HFFc6 (cell line): ENCODE results near the gene FSTL5. TPM values are rescaled to one million over a fixed set of nuclear protein-coding genes. Genes with fewer than 3 reads are reported as not detected.
"Not testable (repeated sequence)": the region's sequence is repeated elsewhere in the genome, so short reads cannot be mapped to it uniquely, and the experiment has no call there.

ENCODE experiments used
- DNase-seq: peaks from one replicate; pipeline ENCODE4 v3.0.0-alpha.2; 2018
- H3K27ac Mint-ChIP-seq: 2 replicates; pipeline ENCODE4 v1.8.0; 2020; ENCODE audit warnings: mild to moderate bottlenecking, mixed read lengths
- H3K27me3 Mint-ChIP-seq: 2 replicates; pipeline ENCODE4 v1.8.0; 2021; ENCODE audit warnings: mild to moderate bottlenecking, moderate library complexity, mixed read lengths; ENCODE audit not compliant: insufficient read depth
- H3K36me3 Mint-ChIP-seq: 2 replicates; pipeline ENCODE4 v1.8.0; 2021; ENCODE audit warnings: low read depth, mixed read lengths
- H3K4me1 Mint-ChIP-seq: 2 replicates; pipeline ENCODE4 v1.8.0; 2020; ENCODE audit warnings: low read depth, mixed read lengths
- H3K4me3 Mint-ChIP-seq: 2 replicates; pipeline ENCODE4 v1.8.0; 2020; ENCODE audit warnings: mild to moderate bottlenecking, moderate library complexity, mixed read lengths
- H3K9me3 Mint-ChIP-seq: 2 replicates; pipeline ENCODE4 v1.8.0; 2020; ENCODE audit warnings: mild to moderate bottlenecking, mixed read lengths
- total RNA-seq, 6 experiments: library from RNA; stranded (reverse); fragmentation: NEBNext Ultra II Directional; extraction: Animal tissue kit (Norgen Biotek cat#: 25700); gene quantifications; 2 replicates in 1 of 6; 3 replicates in 5 of 6; pipeline ENCODE4 v1.2.3, GENCODE V29; 2021
- TF ChIP-seq, protein P1 (sequence below): fragments of 200-600 bp; sonication (generic); IDR thresholded peaks from 2 replicates; pipeline ENCODE4 v1.5.0; 2021; ENCODE audit warnings: antibody characterized with exemption, mild to moderate bottlenecking

FSTL5 gene
- total RNA-seq, 6 experiments from 2014 or later = not detected

GRCh38 chr4:161791796-161792556 is 371.8 kb downstream of the FSTL5 start:
- H3K4me1 Mint-ChIP-seq = no peaks in the 10 kb centered on the region
- no peak overlapping the region for H3K27ac Mint-ChIP-seq
- H3K4me3 Mint-ChIP-seq = no peak overlapping the region
- DNase-seq = no peak
- TF ChIP-seq, protein P1, sequence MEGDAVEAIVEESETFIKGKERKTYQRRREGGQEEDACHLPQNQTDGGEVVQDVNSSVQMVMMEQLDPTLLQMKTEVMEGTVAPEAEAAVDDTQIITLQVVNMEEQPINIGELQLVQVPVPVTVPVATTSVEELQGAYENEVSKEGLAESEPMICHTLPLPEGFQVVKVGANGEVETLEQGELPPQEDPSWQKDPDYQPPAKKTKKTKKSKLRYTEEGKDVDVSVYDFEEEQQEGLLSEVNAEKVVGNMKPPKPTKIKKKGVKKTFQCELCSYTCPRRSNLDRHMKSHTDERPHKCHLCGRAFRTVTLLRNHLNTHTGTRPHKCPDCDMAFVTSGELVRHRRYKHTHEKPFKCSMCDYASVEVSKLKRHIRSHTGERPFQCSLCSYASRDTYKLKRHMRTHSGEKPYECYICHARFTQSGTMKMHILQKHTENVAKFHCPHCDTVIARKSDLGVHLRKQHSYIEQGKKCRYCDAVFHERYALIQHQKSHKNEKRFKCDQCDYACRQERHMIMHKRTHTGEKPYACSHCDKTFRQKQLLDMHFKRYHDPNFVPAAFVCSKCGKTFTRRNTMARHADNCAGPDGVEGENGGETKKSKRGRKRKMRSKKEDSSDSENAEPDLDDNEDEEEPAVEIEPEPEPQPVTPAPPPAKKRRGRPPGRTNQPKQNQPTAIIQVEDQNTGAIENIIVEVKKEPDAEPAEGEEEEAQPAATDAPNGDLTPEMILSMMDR = no peak
- H3K27me3 Mint-ChIP-seq = no peaks in the 10 kb centered on the region
- no peaks in the 10 kb centered on the region for H3K36me3 Mint-ChIP-seq
- H3K9me3 Mint-ChIP-seq = peaks cover 27% of the 10 kb centered on the region

GRCh38 chr4:161767116-161767515 is 396.7 kb downstream of the FSTL5 start:
- Mint-ChIP-seq H3K27ac (no peak overlapping the region), H3K27me3 (no peaks in the 10 kb centered on the region), H3K4me3 (no peak overlapping the region), H3K4me1 (no peaks in the 10 kb centered on the region), H3K9me3 (peaks cover 13% of the 10 kb centered on the region), H3K36me3 (no peaks in the 10 kb centered on the region)
- TF ChIP-seq, protein P1 = no peak
- DNase-seq = no peak

DNA sequence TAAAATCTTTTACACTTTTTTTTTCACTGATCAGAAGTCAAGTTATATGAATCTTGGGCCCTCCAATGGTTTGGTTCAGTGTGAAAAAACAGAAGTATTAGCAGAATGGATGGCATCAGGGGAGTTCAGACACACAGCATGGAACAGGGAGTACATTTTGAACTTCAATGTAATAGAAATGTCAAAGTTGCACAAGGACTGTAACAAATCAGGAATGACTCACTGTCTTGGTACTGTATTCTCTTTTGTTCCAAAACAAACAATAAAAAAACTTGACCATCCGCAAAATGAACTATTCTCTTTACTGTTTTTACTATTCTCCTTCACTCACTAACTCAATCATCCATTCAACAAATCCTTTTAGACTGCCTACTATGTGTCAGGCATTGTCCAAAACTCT is 401.0 kb downstream of the FSTL5 start:
- TF ChIP-seq, protein P1 = no peak
- Mint-ChIP-seq H3K4me1 (no peaks in the 10 kb centered on the region), H3K36me3 (no peaks in the 10 kb centered on the region), H3K9me3 (peaks cover 13% of the 10 kb centered on the region), H3K27me3 (no peaks in the 10 kb centered on the region), H3K4me3 (no peak overlapping the region), H3K27ac (no peak overlapping the region)
- DNase-seq = no peak

DNA sequence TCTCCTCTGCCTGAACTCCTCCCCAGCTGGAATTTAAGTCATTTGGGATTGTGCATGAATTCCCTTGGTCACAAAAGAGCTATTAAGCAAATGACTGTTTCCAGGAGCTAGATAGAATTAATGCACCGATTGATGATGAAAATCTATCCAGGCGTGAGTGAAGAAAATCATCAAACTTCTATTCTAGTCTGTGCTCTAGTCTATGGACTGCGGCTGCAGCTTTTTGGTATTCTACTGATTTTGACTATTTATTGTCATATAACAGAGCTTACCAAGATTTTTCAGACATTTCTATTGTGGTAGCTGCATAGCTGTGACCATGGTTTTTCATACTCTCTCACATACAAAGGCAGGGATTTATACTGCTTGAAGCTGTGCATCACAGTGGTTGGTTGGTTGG is 403.8 kb downstream of the FSTL5 start:
- peaks cover 14% of the 10 kb centered on the region for H3K9me3 Mint-ChIP-seq
- no peak overlapping the region for H3K27ac Mint-ChIP-seq
- no peaks in the 10 kb centered on the region for H3K36me3 Mint-ChIP-seq
- no peaks in the 10 kb centered on the region for H3K27me3 Mint-ChIP-seq
- no peak for DNase-seq
- no peaks in the 10 kb centered on the region for H3K4me1 Mint-ChIP-seq
- TF ChIP-seq, protein P1 = no peak
- no peak overlapping the region for H3K4me3 Mint-ChIP-seq

DNA sequence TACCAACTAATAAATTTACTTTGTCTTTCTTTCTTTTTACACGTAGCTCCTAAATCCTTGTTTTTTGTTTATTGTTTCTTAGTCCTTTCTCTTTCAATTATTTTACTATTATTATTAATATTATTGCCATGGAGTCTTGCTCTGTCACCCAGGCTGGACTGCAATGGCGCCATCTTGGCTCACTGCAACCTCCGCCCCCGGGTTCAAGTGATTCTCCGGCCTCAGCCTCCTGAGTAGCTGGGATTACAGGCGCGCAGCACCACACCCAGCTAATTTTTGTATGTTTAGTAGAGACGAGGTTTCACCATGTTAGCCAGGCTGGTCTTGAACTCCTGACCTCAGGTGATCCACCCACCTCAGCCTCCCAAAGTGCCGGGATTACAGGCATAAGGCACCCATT is 405.4 kb downstream of the FSTL5 start:
- peaks cover 12% of the 10 kb centered on the region for H3K9me3 Mint-ChIP-seq
- not testable (repeated sequence) for H3K4me1 Mint-ChIP-seq, H3K4me3 Mint-ChIP-seq, H3K36me3 Mint-ChIP-seq, H3K27me3 Mint-ChIP-seq, H3K27ac Mint-ChIP-seq, DNase-seq

GRCh38 chr4:161728929-161729328 is 434.9 kb downstream of the FSTL5 start:
- Mint-ChIP-seq H3K4me3 (no peak overlapping the region), H3K4me1 (no peaks in the 10 kb centered on the region), H3K9me3 (peaks cover 38% of the 10 kb centered on the region), H3K36me3 (no peaks in the 10 kb centered on the region), H3K27me3 (no peaks in the 10 kb centered on the region), H3K27ac (no peak overlapping the region)
- no peak for DNase-seq
- TF ChIP-seq, protein P1 = no peak
